HepG2 (cell line): ENCODE measurements around the gene ARMH1. TPM values are rescaled to one million over a fixed set of nuclear protein-coding genes. Genes with fewer than 3 reads are reported as not detected.

Experiments used
- CBX5 ChIP-seq: sonication (generic); formaldehyde crosslinking; IDR thresholded peaks from 2 replicates; pipeline ENCODE4 v1.4.0; 2020; ENCODE audit warnings: missing genetic modification reagents, borderline replicate concordance
- CCAR2 ChIP-seq: fragments of 200-400 bp; formaldehyde crosslinking; optimal IDR thresholded peaks from 2 replicates; pipeline ENCODE3; 2018; ENCODE audit warnings: low read depth, mild to moderate bottlenecking, low read length, moderate library complexity
- FUBP1 ChIP-seq: sonication (generic); formaldehyde crosslinking; IDR thresholded peaks from 2 replicates; pipeline ENCODE4 v1.5.1; 2020; ENCODE audit warnings: missing genetic modification reagents, mild to moderate bottlenecking, borderline replicate concordance
- HMGA1 ChIP-seq: sonication (generic); formaldehyde crosslinking; conservative IDR thresholded peaks from 2 replicates; pipeline ENCODE4 v1.4.0; 2020; ENCODE audit warnings: missing genetic modification reagents
- HNRNPL ChIP-seq: fragments of 200-400 bp; formaldehyde crosslinking; IDR thresholded peaks from 2 replicates; pipeline ENCODE4 v1.6.1; 2017; ENCODE audit warnings: mild to moderate bottlenecking, low read depth, low read length
- MTF1 ChIP-seq: sonication (generic); formaldehyde crosslinking; IDR thresholded peaks from 2 replicates; pipeline ENCODE4 v1.5.0; 2020; ENCODE audit warnings: missing genetic modification reagents
- NONO ChIP-seq, 2 experiments: fragments of 450-650 bp in 1 of 2; sonication (generic) in 1 of 2; formaldehyde crosslinking in 1 of 2; IDR thresholded peaks in 1 of 2; conservative IDR thresholded peaks in 1 of 2; 2 replicates each; pipeline versions ENCODE4 v1.6.1 to v1.8.0; 2017 to 2022; ENCODE audit warnings: mild to moderate bottlenecking in 1 of 2, missing genetic modification reagents in 1 of 2, moderate library complexity in 1 of 2
- STAG1 ChIP-seq: sonication (generic); formaldehyde crosslinking; IDR thresholded peaks from 2 replicates; pipeline ENCODE4 v1.4.0; 2020; ENCODE audit warnings: missing genetic modification reagents
- ZNF224 ChIP-seq: sonication (generic); formaldehyde crosslinking; IDR thresholded peaks from 2 replicates; pipeline ENCODE4 v1.5.0; 2020; ENCODE audit warnings: mild to moderate bottlenecking, missing genetic modification reagents
- ZNF256 ChIP-seq: sonication (generic); formaldehyde crosslinking; conservative IDR thresholded peaks from 2 replicates; pipeline ENCODE4 v1.4.0; 2020; ENCODE audit warnings: missing genetic modification reagents
- polyA plus RNA-seq, 8 experiments: library from polyadenylated mRNA; depleted of rRNA in 3 of 8; stranded (reverse) in 7 of 8; unstranded in 1 of 8; fragments of >200 nt; fragmentation: Illumina TruSeq in 4 of 8; extraction: Trizol in 4 of 8; gene quantifications; 2 replicates each; pipeline versions ENCODE4 v1.2.1 to v1.2.3, GENCODE V29; 2011 to 2016; ENCODE audit warnings: low read depth in 4 of 8, missing spikeins in 1 of 8, mixed read lengths in 1 of 8; ENCODE audit not compliant: insufficient read depth in 1 of 8
- total RNA-seq, 5 experiments: library from RNA; depleted of rRNA; stranded (reverse); fragments of >200 nt; fragmentation: Illumina TruSeq; extraction: Trizol; gene quantifications; 2 replicates each; pipeline ENCODE4 v1.2.3, GENCODE V29; 2016; ENCODE audit warnings: low read depth in 1 of 5
- TF ChIP-seq, protein P1 (sequence below): sonication (generic); formaldehyde crosslinking; IDR thresholded peaks from 2 replicates; pipeline ENCODE4 v1.4.0; 2020; ENCODE audit warnings: missing genetic modification reagents
- TF ChIP-seq, protein P2 (sequence below): IDR thresholded peaks from 2 replicates; pipeline ENCODE4 v1.6.1; 2012; ENCODE audit warnings: low read depth, low read length, improper control_type of control experiment
- TF ChIP-seq, protein P3 (sequence below): sonication (generic); formaldehyde crosslinking; IDR thresholded peaks from 2 replicates; pipeline ENCODE4 v1.4.0; 2020; ENCODE audit warnings: missing genetic modification reagents, mild to moderate bottlenecking, borderline replicate concordance
- TF ChIP-seq, protein P4 (sequence below): sonication (generic); formaldehyde crosslinking; IDR thresholded peaks from 2 replicates; pipeline ENCODE4 v1.4.0; 2020; ENCODE audit warnings: mild to moderate bottlenecking, missing genetic modification reagents

The ARMH1 gene
- total and polyA plus RNA-seq, 2 of the 13 experiments (the other 11 are each of a cell fraction or from before 2014, with no cell fraction given) = 0.69 TPM; not detected in 1

GRCh38 chr1:44677201-44677766 is 2.8 kb downstream of the ARMH1 start (continued):
- TF ChIP-seq, protein P1, sequence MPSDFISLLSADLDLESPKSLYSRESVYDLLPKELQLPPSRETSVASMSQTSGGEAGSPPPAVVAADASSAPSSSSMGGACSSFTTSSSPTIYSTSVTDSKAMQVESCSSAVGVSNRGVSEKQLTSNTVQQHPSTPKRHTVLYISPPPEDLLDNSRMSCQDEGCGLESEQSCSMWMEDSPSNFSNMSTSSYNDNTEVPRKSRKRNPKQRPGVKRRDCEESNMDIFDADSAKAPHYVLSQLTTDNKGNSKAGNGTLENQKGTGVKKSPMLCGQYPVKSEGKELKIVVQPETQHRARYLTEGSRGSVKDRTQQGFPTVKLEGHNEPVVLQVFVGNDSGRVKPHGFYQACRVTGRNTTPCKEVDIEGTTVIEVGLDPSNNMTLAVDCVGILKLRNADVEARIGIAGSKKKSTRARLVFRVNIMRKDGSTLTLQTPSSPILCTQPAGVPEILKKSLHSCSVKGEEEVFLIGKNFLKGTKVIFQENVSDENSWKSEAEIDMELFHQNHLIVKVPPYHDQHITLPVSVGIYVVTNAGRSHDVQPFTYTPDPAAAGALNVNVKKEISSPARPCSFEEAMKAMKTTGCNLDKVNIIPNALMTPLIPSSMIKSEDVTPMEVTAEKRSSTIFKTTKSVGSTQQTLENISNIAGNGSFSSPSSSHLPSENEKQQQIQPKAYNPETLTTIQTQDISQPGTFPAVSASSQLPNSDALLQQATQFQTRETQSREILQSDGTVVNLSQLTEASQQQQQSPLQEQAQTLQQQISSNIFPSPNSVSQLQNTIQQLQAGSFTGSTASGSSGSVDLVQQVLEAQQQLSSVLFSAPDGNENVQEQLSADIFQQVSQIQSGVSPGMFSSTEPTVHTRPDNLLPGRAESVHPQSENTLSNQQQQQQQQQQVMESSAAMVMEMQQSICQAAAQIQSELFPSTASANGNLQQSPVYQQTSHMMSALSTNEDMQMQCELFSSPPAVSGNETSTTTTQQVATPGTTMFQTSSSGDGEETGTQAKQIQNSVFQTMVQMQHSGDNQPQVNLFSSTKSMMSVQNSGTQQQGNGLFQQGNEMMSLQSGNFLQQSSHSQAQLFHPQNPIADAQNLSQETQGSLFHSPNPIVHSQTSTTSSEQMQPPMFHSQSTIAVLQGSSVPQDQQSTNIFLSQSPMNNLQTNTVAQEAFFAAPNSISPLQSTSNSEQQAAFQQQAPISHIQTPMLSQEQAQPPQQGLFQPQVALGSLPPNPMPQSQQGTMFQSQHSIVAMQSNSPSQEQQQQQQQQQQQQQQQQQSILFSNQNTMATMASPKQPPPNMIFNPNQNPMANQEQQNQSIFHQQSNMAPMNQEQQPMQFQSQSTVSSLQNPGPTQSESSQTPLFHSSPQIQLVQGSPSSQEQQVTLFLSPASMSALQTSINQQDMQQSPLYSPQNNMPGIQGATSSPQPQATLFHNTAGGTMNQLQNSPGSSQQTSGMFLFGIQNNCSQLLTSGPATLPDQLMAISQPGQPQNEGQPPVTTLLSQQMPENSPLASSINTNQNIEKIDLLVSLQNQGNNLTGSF (CRISPR knock-in tag) = no peak
- TF ChIP-seq NONO (IDR thresholded peaks at IDR 0.05) = no peak
- peak; percentile 35; the same call in 1 of the 2 replicates for TF ChIP-seq NONO (CRISPR knock-in tag; conservative IDR thresholded peaks at IDR 0.05)
- TF ChIP-seq CBX5 (CRISPR knock-in tag) = no peak
- TF ChIP-seq HMGA1 (CRISPR knock-in tag) = no peak
- no peak for TF ChIP-seq HNRNPL
- TF ChIP-seq, protein P2, sequence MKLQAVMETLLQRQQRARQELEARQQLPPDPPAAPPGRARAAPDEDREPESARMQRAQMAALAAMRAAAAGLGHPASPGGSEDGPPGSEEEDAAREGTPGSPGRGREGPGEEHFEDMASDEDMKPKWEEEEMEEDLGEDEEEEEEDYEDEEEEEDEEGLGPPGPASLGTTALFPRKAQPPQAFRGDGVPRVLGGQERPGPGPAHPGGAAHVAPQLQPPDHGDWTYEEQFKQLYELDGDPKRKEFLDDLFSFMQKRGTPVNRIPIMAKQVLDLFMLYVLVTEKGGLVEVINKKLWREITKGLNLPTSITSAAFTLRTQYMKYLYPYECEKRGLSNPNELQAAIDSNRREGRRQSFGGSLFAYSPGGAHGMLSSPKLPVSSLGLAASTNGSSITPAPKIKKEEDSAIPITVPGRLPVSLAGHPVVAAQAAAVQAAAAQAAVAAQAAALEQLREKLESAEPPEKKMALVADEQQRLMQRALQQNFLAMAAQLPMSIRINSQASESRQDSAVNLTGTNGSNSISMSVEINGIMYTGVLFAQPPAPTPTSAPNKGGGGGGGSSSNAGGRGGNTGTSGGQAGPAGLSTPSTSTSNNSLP = peak; percentile 95
- TF ChIP-seq ZNF224 (CRISPR knock-in tag) = no peak
- peak; percentile 51 for TF ChIP-seq STAG1 (CRISPR knock-in tag)
- TF ChIP-seq, protein P3, sequence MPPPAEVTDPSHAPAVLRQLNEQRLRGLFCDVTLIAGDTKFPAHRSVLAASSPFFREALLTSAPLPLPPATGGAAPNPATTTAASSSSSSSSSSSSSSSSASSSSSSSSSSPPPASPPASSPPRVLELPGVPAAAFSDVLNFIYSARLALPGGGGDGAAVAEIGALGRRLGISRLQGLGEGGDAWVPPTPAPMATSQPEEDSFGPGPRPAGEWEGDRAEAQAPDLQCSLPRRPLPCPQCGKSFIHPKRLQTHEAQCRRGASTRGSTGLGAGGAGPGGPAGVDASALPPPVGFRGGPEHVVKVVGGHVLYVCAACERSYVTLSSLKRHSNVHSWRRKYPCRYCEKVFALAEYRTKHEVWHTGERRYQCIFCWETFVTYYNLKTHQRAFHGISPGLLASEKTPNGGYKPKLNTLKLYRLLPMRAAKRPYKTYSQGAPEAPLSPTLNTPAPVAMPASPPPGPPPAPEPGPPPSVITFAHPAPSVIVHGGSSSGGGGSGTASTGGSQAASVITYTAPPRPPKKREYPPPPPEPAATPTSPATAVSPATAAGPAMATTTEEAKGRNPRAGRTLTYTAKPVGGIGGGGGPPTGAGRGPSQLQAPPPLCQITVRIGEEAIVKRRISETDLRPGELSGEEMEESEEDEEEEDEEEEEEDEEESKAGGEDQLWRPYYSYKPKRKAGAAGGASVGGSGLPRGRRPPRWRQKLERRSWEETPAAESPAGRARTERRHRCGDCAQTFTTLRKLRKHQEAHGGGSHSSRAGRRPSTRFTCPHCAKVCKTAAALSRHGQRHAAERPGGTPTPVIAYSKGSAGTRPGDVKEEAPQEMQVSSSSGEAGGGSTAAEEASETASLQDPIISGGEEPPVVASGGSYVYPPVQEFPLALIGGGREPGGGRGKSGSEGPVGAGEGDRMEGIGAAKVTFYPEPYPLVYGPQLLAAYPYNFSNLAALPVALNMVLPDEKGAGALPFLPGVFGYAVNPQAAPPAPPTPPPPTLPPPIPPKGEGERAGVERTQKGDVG (CRISPR knock-in tag) = no peak
- TF ChIP-seq FUBP1 (CRISPR knock-in tag) = no peak
- TF ChIP-seq MTF1 (CRISPR knock-in tag) = no peak
- TF ChIP-seq ZNF256 (CRISPR knock-in tag) = no peak
- no peak for TF ChIP-seq CCAR2
- TF ChIP-seq, protein P4, sequence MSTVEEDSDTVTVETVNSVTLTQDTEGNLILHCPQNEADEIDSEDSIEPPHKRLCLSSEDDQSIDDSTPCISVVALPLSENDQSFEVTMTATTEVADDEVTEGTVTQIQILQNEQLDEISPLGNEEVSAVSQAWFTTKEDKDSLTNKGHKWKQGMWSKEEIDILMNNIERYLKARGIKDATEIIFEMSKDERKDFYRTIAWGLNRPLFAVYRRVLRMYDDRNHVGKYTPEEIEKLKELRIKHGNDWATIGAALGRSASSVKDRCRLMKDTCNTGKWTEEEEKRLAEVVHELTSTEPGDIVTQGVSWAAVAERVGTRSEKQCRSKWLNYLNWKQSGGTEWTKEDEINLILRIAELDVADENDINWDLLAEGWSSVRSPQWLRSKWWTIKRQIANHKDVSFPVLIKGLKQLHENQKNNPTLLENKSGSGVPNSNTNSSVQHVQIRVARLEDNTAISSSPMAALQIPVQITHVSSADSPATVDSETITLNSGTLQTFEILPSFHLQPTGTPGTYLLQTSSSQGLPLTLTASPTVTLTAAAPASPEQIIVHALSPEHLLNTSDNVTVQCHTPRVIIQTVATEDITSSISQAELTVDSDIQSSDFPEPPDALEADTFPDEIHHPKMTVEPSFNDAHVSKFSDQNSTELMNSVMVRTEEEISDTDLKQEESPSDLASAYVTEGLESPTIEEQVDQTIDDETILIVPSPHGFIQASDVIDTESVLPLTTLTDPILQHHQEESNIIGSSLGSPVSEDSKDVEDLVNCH = no peak
